ENCODE results near the gene SMPDL3B. TPM values are rescaled to one million over a fixed set of nuclear protein-coding genes. Genes with fewer than 3 reads are reported as not detected.
A peak's percentile ranks its signal among the peaks of the same experiment; 100 is the strongest.

Gene SMPDL3B
- not detected in 2 replicates for total RNA-seq (2012; rRNA removed)

- H3K36me3 ChIP-seq (ENCODE audit: insufficient read depth, low read length), result no peaks in the 10 kb centered on the region
- H3K27me3 ChIP-seq (ENCODE audit: control insufficient read depth, insufficient read depth, low read length), result peaks cover 28% of the 10 kb centered on the region
- H3K9me3 ChIP-seq (replicated peaks; ENCODE audit: low read length), result no peaks in the 10 kb centered on the region
- H3K4me2 ChIP-seq (ENCODE audit: low read length), result peak within 1 kb of the TSS; percentile 23
- H3K4me3 ChIP-seq (ENCODE audit: low read length), result no peak within 1 kb of the TSS
- peaks cover 4% of the 10 kb centered on the region for H3K4me1 ChIP-seq (ENCODE audit: control insufficient read depth, insufficient read depth, low read length)
- H3K9ac ChIP-seq (ENCODE audit: low read depth, low read length), result no peak within 1 kb of the TSS
Measured at GRCh38 chr1:27934818-27935549, at the start of gene SMPDL3B. TSS of gene SMPDL3B (plus strand) at chr1:27935000. CDS start at chr1:27935184, 184 bp downstream.

GRCh38 chr1:27885114-27885528 lies 49.7 kb upstream of the SMPDL3B start:
- no peaks in the 10 kb centered on the region for H3K9me3 ChIP-seq (replicated peaks; ENCODE audit: low read length)
- H3K9ac ChIP-seq (ENCODE audit: low read depth, low read length), result no peak overlapping the region
- no peaks in the 10 kb centered on the region for H3K4me1 ChIP-seq (ENCODE audit: control insufficient read depth, insufficient read depth, low read length)
- H3K27me3 ChIP-seq (ENCODE audit: control insufficient read depth, insufficient read depth, low read length), result no peaks in the 10 kb centered on the region
- no peak overlapping the region for H3K4me3 ChIP-seq (ENCODE audit: low read length)
- H3K4me2 ChIP-seq (ENCODE audit: low read length), result no peak overlapping the region
- H3K36me3 ChIP-seq (ENCODE audit: insufficient read depth, low read length), result peaks cover 35% of the 10 kb centered on the region

- H3K4me1 ChIP-seq (ENCODE audit: control insufficient read depth, insufficient read depth, low read length), result no peaks in the 10 kb centered on the region
- peaks cover 35% of the 10 kb centered on the region for H3K36me3 ChIP-seq (ENCODE audit: insufficient read depth, low read length)
- H3K9me3 ChIP-seq (replicated peaks; ENCODE audit: low read length), result no peaks in the 10 kb centered on the region
- no peak overlapping the region for H3K4me3 ChIP-seq (ENCODE audit: low read length)
- no peak overlapping the region for H3K4me2 ChIP-seq (ENCODE audit: low read length)
- no peak overlapping the region for H3K9ac ChIP-seq (ENCODE audit: low read depth, low read length)
- no peaks in the 10 kb centered on the region for H3K27me3 ChIP-seq (ENCODE audit: control insufficient read depth, insufficient read depth, low read length)
Measured at GRCh38 chr1:27885621-27886352, 49.0 kb upstream of the SMPDL3B start.

GRCh38 chr1:27886353-27886679 lies 48.5 kb upstream of the SMPDL3B start:
- H3K4me2 ChIP-seq (ENCODE audit: low read length), result no peak overlapping the region
- no peak overlapping the region for H3K9ac ChIP-seq (ENCODE audit: low read depth, low read length)
- H3K36me3 ChIP-seq (ENCODE audit: insufficient read depth, low read length), result peaks cover 39% of the 10 kb centered on the region
- H3K4me3 ChIP-seq (ENCODE audit: low read length), result no peak overlapping the region
- no peaks in the 10 kb centered on the region for H3K4me1 ChIP-seq (ENCODE audit: control insufficient read depth, insufficient read depth, low read length)
- H3K27me3 ChIP-seq (ENCODE audit: control insufficient read depth, insufficient read depth, low read length), result no peaks in the 10 kb centered on the region
- no peaks in the 10 kb centered on the region for H3K9me3 ChIP-seq (replicated peaks; ENCODE audit: low read length)

GRCh38 chr1:27886744-27887143 lies 48.1 kb upstream of the SMPDL3B start:
- H3K27me3 ChIP-seq (ENCODE audit: control insufficient read depth, insufficient read depth, low read length), result no peaks in the 10 kb centered on the region
- H3K4me1 ChIP-seq (ENCODE audit: control insufficient read depth, insufficient read depth, low read length), result no peaks in the 10 kb centered on the region
- no peak overlapping the region for H3K4me2 ChIP-seq (ENCODE audit: low read length)
- H3K36me3 ChIP-seq (ENCODE audit: insufficient read depth, low read length), result peaks cover 43% of the 10 kb centered on the region
- H3K9me3 ChIP-seq (replicated peaks; ENCODE audit: low read length), result no peaks in the 10 kb centered on the region
- H3K4me3 ChIP-seq (ENCODE audit: low read length), result no peak overlapping the region
- H3K9ac ChIP-seq (ENCODE audit: low read depth, low read length), result no peak overlapping the region

- Histone ChIP-seq H3K9me3 (replicated peaks; ENCODE audit: low read length) (no peaks in the 10 kb centered on the region), H3K9ac (ENCODE audit: low read depth, low read length) (no peak overlapping the region), H3K4me1 (ENCODE audit: control insufficient read depth, insufficient read depth, low read length) (no peaks in the 10 kb centered on the region), H3K4me3 (ENCODE audit: low read length) (no peak overlapping the region), H3K4me2 (ENCODE audit: low read length) (no peak overlapping the region), H3K27me3 (ENCODE audit: control insufficient read depth, insufficient read depth, low read length) (no peaks in the 10 kb centered on the region), H3K36me3 (ENCODE audit: insufficient read depth, low read length) (peaks cover 45% of the 10 kb centered on the region)
Measured at GRCh38 chr1:27887215-27888021, 47.4 kb upstream of the SMPDL3B start.

- Histone ChIP-seq H3K36me3 (ENCODE audit: insufficient read depth, low read length) (peaks cover 52% of the 10 kb centered on the region), H3K27me3 (ENCODE audit: control insufficient read depth, insufficient read depth, low read length) (no peaks in the 10 kb centered on the region), H3K4me2 (ENCODE audit: low read length) (no peak overlapping the region), H3K4me3 (ENCODE audit: low read length) (no peak overlapping the region), H3K4me1 (ENCODE audit: control insufficient read depth, insufficient read depth, low read length) (no peaks in the 10 kb centered on the region), H3K9me3 (replicated peaks; ENCODE audit: low read length) (no peaks in the 10 kb centered on the region), H3K9ac (ENCODE audit: low read depth, low read length) (no peak overlapping the region)
Measured at GRCh38 chr1:27889506-27889905, 45.3 kb upstream of the SMPDL3B start.

- no peaks in the 10 kb centered on the region for H3K9me3 ChIP-seq (replicated peaks; ENCODE audit: low read length)
- no peak overlapping the region for H3K4me2 ChIP-seq (ENCODE audit: low read length)
- no peak overlapping the region for H3K9ac ChIP-seq (ENCODE audit: low read depth, low read length)
- H3K27me3 ChIP-seq (ENCODE audit: control insufficient read depth, insufficient read depth, low read length), result no peaks in the 10 kb centered on the region
- peaks cover 52% of the 10 kb centered on the region for H3K36me3 ChIP-seq (ENCODE audit: insufficient read depth, low read length)
- no peaks in the 10 kb centered on the region for H3K4me1 ChIP-seq (ENCODE audit: control insufficient read depth, insufficient read depth, low read length)
- H3K4me3 ChIP-seq (ENCODE audit: low read length), result no peak overlapping the region
Measured at GRCh38 chr1:27891196-27891889, 43.5 kb upstream of the SMPDL3B start.

GRCh38 chr1:27894521-27894920 lies 40.3 kb upstream of the SMPDL3B start:
- Histone ChIP-seq H3K4me2 (ENCODE audit: low read length) (no peak overlapping the region), H3K36me3 (ENCODE audit: insufficient read depth, low read length) (peaks cover 54% of the 10 kb centered on the region), H3K4me1 (ENCODE audit: control insufficient read depth, insufficient read depth, low read length) (no peaks in the 10 kb centered on the region), H3K9ac (ENCODE audit: low read depth, low read length) (no peak overlapping the region), H3K9me3 (replicated peaks; ENCODE audit: low read length) (no peaks in the 10 kb centered on the region), H3K27me3 (ENCODE audit: control insufficient read depth, insufficient read depth, low read length) (no peaks in the 10 kb centered on the region), H3K4me3 (ENCODE audit: low read length) (no peak overlapping the region)

- Histone ChIP-seq H3K4me3 (ENCODE audit: low read length) (no peak overlapping the region), H3K36me3 (ENCODE audit: insufficient read depth, low read length) (peaks cover 37% of the 10 kb centered on the region), H3K27me3 (ENCODE audit: control insufficient read depth, insufficient read depth, low read length) (no peaks in the 10 kb centered on the region), H3K9me3 (replicated peaks; ENCODE audit: low read length) (no peaks in the 10 kb centered on the region), H3K4me2 (ENCODE audit: low read length) (no peak overlapping the region), H3K4me1 (ENCODE audit: control insufficient read depth, insufficient read depth, low read length) (peaks cover 2% of the 10 kb centered on the region), H3K9ac (ENCODE audit: low read depth, low read length) (no peak overlapping the region)
Measured at GRCh38 chr1:27906759-27907158, 28.0 kb upstream of the SMPDL3B start.

- Histone ChIP-seq H3K36me3 (ENCODE audit: insufficient read depth, low read length) (peaks cover 18% of the 10 kb centered on the region), H3K9me3 (replicated peaks; ENCODE audit: low read length) (no peaks in the 10 kb centered on the region), H3K27me3 (ENCODE audit: control insufficient read depth, insufficient read depth, low read length) (peaks cover 3% of the 10 kb centered on the region), H3K4me2 (ENCODE audit: low read length) (no peak overlapping the region), H3K4me1 (ENCODE audit: control insufficient read depth, insufficient read depth, low read length) (no peaks in the 10 kb centered on the region), H3K4me3 (ENCODE audit: low read length) (no peak overlapping the region), H3K9ac (ENCODE audit: low read depth, low read length) (no peak overlapping the region)
Measured at GRCh38 chr1:27912429-27912828, 22.4 kb upstream of the SMPDL3B start.

Measured in skeletal muscle satellite cell (primary cell).